HG02938 (cell line): ENCODE measurements around the gene DMAP1.

Experiments
- ATAC-seq: cut with Tn5 transposase; IDR thresholded peaks from one replicate; pipeline ENCODE4 v1.9.1; 2021; ENCODE audit warnings: mild to moderate bottlenecking, moderate library complexity; ENCODE audit not compliant: unreplicated experiment

The DMAP1 gene

GRCh38 chr1:44251989-44252671 is 38.9 kb downstream of the DMAP1 start:
- ATAC-seq, result no peak

- no peak for ATAC-seq
Measured at GRCh38 chr1:44254392-44254910, 41.2 kb downstream of the DMAP1 start.

GRCh38 chr1:44256762-44257554 is 43.7 kb downstream of the DMAP1 start:
- no peak for ATAC-seq

DNA sequence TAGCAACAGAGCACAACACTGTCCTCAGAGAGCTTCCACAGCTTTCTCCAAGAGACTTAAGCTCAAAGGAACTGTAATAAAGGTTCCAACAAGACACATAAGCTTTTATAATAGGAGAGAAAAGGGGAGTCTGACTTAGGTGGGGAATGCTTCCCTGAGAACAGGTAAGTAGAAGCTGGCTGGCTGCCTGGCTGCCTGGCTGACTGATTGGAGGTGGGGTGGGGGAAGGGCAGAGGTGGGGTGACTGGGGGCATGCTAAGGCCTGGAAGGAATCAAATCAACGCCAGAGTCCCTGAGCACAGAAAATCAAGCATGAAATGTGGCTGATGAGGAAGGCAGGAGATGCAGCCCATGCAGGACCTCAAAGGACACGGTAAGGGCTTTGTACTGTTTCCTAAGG is 45.8 kb downstream of the DMAP1 start:
- no peak for ATAC-seq

DNA sequence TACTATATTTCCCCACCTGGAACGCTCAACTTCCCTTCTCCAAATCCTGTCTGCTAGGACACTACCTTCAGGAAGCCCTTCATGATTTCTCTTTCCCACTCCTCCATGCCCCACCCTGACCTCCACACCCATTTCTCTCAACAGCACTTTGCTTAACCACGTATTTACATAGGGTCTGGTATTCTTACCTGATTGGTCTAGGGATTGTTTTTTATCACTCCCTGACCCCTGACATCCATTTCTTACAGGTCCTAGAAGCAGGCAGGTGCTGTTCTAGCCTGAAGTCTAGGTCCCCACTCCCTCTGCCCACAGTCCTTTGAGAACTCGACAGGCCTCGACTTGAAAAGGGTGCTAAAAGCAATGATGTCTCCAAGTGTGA is 47.5 kb downstream of the DMAP1 start:
- no peak for ATAC-seq

DNA sequence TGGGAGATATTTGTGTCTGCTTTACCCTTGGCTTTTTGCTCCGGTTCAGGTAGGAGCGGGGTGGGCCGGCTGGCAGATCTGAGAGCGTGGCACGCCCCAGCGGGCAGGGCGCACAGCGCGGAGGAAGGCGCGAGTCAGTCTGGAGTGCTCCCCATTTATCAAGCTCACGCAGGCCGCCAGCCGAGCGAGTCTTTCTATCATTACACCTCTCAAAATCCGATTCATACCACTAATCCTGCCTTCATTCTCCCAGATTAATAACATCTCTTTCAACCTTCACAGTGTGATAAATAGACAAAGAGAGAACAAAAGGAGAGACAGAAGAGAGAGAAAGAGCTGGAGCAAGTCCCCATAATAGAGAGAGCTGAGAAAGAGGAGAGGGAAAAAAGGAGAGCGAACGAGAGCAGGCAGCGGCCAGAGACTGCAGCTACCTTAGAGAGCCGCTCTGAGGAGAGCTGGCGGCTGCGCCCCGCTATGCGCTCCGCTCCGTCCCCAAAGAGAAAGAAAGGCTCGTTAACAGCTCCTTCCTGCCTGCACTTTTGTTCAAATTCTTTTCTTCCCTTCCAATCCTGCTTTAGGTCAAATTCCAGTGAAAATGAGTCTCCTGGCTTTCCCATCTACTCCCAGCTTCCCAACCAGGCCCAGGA is 48.0 kb downstream of the DMAP1 start:
- no peak for ATAC-seq

DNA sequence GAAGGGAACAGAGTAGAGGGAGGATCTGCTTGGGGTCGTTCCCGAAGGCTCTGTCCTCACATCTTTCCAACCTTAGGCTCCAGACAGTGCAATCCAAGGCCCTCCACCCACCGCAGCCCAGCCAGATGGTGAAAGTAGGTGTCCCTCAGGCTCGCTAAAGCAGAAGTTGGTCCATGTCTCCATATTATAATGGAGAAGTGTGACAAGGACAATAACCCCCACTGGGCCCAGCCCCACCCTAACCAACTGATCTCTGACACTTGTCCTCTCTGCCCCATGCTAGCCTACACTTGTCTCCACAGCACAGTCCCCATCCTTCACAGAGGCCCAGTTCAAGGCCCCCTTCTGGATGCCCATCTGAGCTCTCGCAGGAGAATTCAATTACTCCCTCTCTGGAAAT is 48.7 kb downstream of the DMAP1 start:
- no peak for ATAC-seq

DNA sequence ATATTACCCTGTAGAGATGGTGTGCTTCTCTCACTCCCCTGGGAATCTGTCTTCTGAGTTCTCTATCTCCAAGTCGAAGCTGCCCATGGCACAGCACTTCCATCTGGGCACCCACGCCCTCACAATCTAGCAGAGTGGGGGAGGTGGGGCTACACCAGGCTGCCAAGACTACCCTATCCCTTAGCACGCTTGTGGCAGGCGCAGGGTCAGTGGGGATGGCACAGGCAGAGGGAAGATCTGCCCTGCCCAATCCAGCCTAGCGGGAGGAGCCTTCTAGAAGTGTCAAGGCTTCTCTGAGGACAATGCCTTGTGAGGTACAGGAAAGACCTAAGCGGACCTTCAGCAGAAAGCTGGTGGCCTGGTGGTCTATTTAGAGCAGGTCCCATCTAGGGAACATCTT is 49.1 kb downstream of the DMAP1 start:
- ATAC-seq, result no peak

DNA sequence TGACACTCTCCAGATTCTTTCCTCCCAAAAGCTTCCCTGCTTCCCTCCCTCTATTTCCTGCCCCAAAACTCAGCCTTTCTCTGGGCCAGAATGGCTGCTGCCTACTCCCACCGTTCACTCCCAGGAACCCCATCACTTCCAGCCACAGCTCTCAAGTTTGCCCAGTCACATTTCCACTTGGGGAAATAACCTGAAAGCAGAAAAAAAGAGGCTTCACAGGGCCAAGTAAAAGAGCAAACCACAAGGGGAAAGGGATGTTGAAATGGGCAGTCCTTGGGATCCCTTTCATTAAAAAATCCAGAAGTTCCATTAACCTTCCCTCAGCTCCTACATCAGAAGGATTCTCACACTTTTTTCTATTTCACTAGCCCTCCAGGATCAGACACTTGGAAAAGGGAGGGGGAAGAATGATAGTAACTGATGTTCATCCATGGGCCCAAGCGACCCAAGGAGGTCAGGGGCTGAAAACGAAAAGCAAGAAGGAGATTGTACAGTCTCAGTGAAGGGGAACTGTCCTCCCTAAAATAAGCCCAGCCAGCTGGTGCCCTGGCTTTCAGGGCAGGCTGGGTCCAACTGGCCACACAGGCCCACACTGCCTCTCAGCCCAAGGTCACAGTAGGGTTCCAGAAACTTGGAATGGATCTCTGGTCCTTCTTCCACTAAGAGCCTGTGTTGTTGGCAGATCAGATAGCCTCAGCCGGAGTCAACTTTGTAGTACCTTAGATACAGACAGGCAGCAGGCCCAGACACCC is 49.7 kb downstream of the DMAP1 start:
- no peak for ATAC-seq

- no peak for ATAC-seq
Measured at GRCh38 chr1:44263568-44264450, 50.5 kb downstream of the DMAP1 start.

- ATAC-seq, result no peak
Measured at GRCh38 chr1:44264451-44264771, 51.1 kb downstream of the DMAP1 start.

DNA sequence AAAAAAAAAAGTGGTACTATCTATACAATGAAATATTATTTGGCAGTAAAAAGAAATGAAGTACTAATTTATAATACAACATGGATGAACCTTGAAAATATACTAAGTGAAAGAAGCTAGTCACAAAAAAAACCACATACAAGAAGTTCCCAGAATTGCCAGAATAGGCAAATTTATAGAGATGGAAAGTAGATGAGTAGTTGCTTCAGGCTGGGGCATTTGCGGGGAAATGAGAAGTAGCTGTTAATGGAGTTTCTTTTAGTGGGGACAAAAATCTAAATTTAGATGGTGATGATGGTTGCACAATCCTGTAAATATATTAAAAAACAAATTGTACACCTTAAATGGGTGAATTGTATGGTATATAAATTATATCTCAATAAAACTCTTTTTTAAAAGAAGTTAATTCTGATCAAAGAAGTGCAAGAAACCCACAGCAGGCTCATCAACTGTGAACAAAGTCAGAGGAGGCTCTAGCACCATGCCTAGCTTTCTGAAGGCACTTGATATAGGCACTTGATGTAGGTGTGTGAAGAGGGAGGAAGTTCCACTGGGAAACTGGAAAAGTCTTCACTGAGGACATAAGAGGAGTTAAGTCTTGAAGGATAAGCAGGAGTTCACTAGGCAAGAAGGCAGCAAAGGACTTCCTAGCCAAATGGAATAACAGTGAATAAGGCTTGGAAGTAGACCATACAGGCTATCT is 52.5 kb downstream of the DMAP1 start:
- ATAC-seq, result no peak

DNA sequence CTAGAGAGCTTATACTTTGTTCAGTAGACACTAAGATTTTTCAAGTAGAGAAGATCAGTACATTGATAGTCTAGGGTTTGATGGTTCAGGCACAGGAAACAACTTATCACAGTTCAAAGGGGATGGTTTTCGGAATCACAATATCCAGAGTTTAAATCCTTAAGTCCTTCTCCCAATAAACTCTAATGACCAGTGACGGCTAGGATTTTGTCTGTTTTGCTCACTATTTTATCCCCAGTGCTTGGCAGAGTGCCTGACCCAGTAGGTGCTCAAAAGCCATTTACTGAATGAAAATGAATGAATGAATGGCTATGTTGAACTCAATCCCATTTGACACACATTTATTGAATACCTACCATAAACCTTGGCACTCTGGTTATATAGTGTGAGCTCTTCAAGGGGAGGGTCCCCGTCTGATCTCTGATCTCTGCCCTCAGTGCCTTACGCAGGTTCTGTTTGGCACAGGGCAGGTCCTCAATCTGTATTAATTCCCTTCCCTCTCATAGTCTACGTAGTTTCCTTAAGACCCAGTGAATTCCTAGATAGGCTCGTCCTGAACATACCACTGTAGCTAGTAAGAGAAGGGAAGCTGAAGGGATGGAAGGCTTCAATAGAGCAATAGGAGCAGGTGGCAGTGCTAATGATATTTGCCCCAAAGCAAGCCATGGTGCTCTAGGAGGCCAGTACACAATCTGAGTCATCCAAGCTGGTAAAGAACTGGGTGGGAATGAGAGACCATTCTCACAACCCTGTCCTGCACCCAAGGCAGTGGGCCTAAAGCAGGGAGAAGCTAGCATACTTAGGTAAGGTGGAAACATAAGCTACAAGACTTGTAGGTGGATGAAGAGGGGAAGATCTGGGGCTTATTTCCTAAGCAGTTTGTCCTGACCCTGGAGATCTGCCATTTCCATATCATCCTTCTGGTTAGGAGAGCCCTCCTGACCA is 53.4 kb downstream of the DMAP1 start:
- no peak for ATAC-seq

- no peak for ATAC-seq
Measured at GRCh38 chr1:44267438-44267837, 54.2 kb downstream of the DMAP1 start.

- ATAC-seq, result no peak
Measured at GRCh38 chr1:44268054-44268453, 54.8 kb downstream of the DMAP1 start.
